B cell (primary cell): ENCODE results near the gene TEX13B.

ENCODE experiments used
- EZH2 ChIP-seq: IDR thresholded peaks from 2 replicates; pipeline ENCODE4 v1.6.1; 2012; ENCODE audit warnings: borderline replicate concordance, low read depth, mild to moderate bottlenecking, moderate library complexity, low read length; ENCODE audit not compliant: insufficient read depth, poor library complexity, severe bottlenecking
- TF ChIP-seq, protein P1 (sequence below): fragments of 200-600 bp; IDR thresholded peaks from one replicate; pipeline ENCODE4 v1.8.0; 2022; ENCODE audit warnings: antibody characterized with exemption, mild to moderate bottlenecking

DNA sequence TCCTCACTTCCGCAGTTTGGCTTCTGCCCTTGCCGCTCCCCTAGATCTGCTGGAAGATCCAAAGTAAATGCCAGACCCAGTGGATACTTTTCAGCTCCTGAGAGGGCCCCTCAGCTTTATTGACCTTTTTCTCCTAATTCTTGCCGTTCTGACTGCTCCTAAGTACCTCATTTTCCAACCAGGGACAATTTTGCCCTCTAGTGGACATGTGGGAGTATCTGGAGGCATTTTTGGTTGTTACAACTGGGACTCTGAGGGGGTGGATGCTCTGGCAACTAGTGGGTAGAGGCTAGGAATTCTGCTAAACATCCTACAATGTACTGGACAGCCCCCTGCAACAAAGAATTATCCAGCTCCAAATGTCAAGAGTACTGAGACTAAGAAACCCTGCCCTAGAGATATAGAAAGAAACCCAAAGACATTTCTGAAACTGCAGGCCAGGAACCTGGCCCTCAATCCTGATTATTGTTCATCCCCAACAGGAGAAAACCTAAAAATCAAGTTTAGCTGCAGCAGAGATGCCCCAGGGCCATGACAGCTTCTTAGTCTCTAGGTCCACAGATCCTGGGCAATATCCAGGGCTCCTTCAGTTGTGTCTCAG is 3.4 kb downstream of the TEX13B start:
- TF ChIP-seq, protein P1, sequence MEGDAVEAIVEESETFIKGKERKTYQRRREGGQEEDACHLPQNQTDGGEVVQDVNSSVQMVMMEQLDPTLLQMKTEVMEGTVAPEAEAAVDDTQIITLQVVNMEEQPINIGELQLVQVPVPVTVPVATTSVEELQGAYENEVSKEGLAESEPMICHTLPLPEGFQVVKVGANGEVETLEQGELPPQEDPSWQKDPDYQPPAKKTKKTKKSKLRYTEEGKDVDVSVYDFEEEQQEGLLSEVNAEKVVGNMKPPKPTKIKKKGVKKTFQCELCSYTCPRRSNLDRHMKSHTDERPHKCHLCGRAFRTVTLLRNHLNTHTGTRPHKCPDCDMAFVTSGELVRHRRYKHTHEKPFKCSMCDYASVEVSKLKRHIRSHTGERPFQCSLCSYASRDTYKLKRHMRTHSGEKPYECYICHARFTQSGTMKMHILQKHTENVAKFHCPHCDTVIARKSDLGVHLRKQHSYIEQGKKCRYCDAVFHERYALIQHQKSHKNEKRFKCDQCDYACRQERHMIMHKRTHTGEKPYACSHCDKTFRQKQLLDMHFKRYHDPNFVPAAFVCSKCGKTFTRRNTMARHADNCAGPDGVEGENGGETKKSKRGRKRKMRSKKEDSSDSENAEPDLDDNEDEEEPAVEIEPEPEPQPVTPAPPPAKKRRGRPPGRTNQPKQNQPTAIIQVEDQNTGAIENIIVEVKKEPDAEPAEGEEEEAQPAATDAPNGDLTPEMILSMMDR, result no peak
- TF ChIP-seq EZH2, result no peak
